ENCODE results near the gene EXOSC10. TPM values are rescaled to one million over a fixed set of nuclear protein-coding genes. Genes with fewer than 3 reads are reported as not detected.

Gene EXOSC10
- total RNA-seq, 1 experiment from 2014 or later, result 93.1 TPM

DNA sequence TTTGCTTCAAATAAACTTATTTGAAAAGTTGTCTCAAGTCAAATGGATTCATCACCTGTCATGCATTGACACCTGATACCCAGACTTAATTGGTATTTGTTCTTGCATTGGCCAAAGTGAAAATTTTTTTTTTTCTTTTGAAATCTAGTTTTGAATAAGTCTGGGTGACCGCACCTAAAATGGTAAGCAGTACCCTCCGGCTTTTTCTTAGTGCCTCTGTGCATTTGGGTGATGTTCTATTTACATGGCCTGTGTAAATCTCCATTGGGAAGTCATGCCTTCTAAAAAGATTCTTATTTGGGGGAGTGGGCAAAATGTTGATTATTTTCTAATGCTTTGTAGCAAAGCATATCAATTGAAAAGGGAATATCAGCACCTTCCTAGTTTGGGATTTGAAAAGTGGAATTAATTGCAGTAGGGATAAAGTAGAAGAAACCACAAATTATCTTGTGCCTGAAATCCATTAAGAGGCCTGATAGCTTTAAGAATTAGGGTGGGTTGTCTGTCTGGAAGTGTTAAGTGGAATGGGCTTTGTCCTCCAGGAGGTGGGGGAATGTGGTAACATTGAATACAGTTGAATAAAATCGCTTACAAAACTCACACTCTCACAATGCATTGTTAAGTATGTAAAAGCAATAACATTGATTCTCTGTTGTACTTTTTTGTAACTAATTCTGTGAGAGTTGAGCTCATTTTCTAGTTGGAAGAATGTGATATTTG lies 75.4 kb downstream of the EXOSC10 start:
- ChIA-PET CTCF (no interaction called here), POLR2A (no interaction called here)
- no peak overlapping the region for H3K4me3 ChIP-seq (ENCODE audit: low read depth in 2 of 2, low read length in 2 of 2)
- no peaks in the 10 kb centered on the region for H3K9me3 ChIP-seq (ENCODE audit: control insufficient read depth, insufficient read depth, low read depth, low read length)
- no peaks in the 10 kb centered on the region for H3K27me3 ChIP-seq (ENCODE audit: control insufficient read depth, insufficient read depth, low read length)
- H3K36me3 ChIP-seq (ENCODE audit: control insufficient read depth, insufficient read depth, low read length), result peaks cover 37% of the 10 kb centered on the region
- no peaks in the 10 kb centered on the region for H3K4me1 ChIP-seq (ENCODE audit: control insufficient read depth, insufficient read depth, low read length)
- no peak overlapping the region for H3K27ac ChIP-seq (ENCODE audit: low read length)
- DNase-seq (ENCODE audit: low read depth, low spot score) (no peak), ATAC-seq (no peak)
- intact Hi-C loops (cut with micrococcal nuclease; ENCODE audit: unreplicated experiment), result no loop called here
- in situ Hi-C loops (cut with HindIII; ENCODE audit: low pct_unique_long_range_greater_than_20kb, low sequenced_read_pairs), result no loop called here
- no TSS peak for BruUV-seq (replicated peaks)
- no peak for TF ChIP-seq SIN3A (IDR thresholded peaks at IDR 0.05; ENCODE audit: borderline replicate concordance, insufficient read depth, low read depth, low read length)
- TF ChIP-seq POLR2AphosphoS5 (IDR thresholded peaks at IDR 0.05; ENCODE audit: low read depth, low read length), result no peak
- no peak for TF ChIP-seq TCF7L2 (IDR thresholded peaks at IDR 0.05; ENCODE audit: low read depth, low read length)
- TF ChIP-seq, protein P1, sequence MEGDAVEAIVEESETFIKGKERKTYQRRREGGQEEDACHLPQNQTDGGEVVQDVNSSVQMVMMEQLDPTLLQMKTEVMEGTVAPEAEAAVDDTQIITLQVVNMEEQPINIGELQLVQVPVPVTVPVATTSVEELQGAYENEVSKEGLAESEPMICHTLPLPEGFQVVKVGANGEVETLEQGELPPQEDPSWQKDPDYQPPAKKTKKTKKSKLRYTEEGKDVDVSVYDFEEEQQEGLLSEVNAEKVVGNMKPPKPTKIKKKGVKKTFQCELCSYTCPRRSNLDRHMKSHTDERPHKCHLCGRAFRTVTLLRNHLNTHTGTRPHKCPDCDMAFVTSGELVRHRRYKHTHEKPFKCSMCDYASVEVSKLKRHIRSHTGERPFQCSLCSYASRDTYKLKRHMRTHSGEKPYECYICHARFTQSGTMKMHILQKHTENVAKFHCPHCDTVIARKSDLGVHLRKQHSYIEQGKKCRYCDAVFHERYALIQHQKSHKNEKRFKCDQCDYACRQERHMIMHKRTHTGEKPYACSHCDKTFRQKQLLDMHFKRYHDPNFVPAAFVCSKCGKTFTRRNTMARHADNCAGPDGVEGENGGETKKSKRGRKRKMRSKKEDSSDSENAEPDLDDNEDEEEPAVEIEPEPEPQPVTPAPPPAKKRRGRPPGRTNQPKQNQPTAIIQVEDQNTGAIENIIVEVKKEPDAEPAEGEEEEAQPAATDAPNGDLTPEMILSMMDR (IDR thresholded peaks at IDR 0.05), result no peak
- TF ChIP-seq, protein P2, sequence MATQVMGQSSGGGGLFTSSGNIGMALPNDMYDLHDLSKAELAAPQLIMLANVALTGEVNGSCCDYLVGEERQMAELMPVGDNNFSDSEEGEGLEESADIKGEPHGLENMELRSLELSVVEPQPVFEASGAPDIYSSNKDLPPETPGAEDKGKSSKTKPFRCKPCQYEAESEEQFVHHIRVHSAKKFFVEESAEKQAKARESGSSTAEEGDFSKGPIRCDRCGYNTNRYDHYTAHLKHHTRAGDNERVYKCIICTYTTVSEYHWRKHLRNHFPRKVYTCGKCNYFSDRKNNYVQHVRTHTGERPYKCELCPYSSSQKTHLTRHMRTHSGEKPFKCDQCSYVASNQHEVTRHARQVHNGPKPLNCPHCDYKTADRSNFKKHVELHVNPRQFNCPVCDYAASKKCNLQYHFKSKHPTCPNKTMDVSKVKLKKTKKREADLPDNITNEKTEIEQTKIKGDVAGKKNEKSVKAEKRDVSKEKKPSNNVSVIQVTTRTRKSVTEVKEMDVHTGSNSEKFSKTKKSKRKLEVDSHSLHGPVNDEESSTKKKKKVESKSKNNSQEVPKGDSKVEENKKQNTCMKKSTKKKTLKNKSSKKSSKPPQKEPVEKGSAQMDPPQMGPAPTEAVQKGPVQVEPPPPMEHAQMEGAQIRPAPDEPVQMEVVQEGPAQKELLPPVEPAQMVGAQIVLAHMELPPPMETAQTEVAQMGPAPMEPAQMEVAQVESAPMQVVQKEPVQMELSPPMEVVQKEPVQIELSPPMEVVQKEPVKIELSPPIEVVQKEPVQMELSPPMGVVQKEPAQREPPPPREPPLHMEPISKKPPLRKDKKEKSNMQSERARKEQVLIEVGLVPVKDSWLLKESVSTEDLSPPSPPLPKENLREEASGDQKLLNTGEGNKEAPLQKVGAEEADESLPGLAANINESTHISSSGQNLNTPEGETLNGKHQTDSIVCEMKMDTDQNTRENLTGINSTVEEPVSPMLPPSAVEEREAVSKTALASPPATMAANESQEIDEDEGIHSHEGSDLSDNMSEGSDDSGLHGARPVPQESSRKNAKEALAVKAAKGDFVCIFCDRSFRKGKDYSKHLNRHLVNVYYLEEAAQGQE (IDR thresholded peaks at IDR 0.05; ENCODE audit: insufficient read depth in 1 of 2, low read depth in 2 of 2, low read length in 1 of 2), result no peak

DNA sequence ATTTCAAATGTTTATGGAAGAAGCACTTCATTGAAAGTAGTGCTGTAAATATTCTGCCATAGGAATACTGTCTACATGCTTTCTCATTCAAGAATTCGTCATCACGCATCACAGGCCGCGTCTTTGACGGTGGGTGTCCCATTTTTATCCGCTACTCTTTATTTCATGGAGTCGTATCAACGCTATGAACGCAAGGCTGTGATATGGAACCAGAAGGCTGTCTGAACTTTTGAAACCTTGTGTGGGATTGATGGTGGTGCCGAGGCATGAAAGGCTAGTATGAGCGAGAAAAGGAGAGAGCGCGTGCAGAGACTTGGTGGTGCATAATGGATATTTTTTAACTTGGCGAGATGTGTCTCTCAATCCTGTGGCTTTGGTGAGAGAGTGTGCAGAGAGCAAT lies 76.5 kb downstream of the EXOSC10 start:
- Histone ChIP-seq H3K27ac (ENCODE audit: low read length) (no peak overlapping the region), H3K27me3 (ENCODE audit: control insufficient read depth, insufficient read depth, low read length) (no peaks in the 10 kb centered on the region), H3K4me1 (ENCODE audit: control insufficient read depth, insufficient read depth, low read length) (no peaks in the 10 kb centered on the region), H3K4me3 (ENCODE audit: low read depth in 2 of 2, low read length in 2 of 2) (no peak overlapping the region), H3K36me3 (ENCODE audit: control insufficient read depth, insufficient read depth, low read length) (peaks cover 49% of the 10 kb centered on the region), H3K9me3 (ENCODE audit: control insufficient read depth, insufficient read depth, low read depth, low read length) (no peaks in the 10 kb centered on the region)
- no TSS peak for BruUV-seq (replicated peaks)
- DNase-seq (ENCODE audit: low read depth, low spot score), result no peak
- ChIA-PET POLR2A (no interaction called here), CTCF (no interaction called here)
- TF ChIP-seq, protein P2 (IDR thresholded peaks at IDR 0.05; ENCODE audit: insufficient read depth in 1 of 2, low read depth in 2 of 2, low read length in 1 of 2), result no peak
- intact Hi-C loops (cut with micrococcal nuclease; ENCODE audit: unreplicated experiment) (no loop called here), in situ Hi-C loops (cut with HindIII; ENCODE audit: low pct_unique_long_range_greater_than_20kb, low sequenced_read_pairs) (no loop called here)
- ATAC-seq, result no peak
